A673 (cell line): ENCODE measurements around the gene ANKRD18B.
"Not testable (repeated sequence)": the region's sequence is repeated elsewhere in the genome, so short reads cannot be mapped to it uniquely, and the experiment has no call there.

Experiments used
- EZH2 ChIP-seq: fragments of 200-600 bp; sonication (generic); IDR thresholded peaks from 2 replicates; pipeline ENCODE4 v1.6.1; 2017; ENCODE audit warnings: borderline replicate concordance, low read depth, mild to moderate bottlenecking, mixed read lengths, antibody characterized with exemption, low read length; ENCODE audit not compliant: poor library complexity, severe bottlenecking
- TF ChIP-seq, protein P1 (sequence below): fragments of 300-800, 200-600 bp; sonication (generic); conservative IDR thresholded peaks from 2 replicates; pipeline ENCODE4 v1.5.1; 2017; ENCODE audit warnings: low read depth, mild to moderate bottlenecking, antibody characterized with exemption, low read length, moderate library complexity, mixed read lengths

DNA sequence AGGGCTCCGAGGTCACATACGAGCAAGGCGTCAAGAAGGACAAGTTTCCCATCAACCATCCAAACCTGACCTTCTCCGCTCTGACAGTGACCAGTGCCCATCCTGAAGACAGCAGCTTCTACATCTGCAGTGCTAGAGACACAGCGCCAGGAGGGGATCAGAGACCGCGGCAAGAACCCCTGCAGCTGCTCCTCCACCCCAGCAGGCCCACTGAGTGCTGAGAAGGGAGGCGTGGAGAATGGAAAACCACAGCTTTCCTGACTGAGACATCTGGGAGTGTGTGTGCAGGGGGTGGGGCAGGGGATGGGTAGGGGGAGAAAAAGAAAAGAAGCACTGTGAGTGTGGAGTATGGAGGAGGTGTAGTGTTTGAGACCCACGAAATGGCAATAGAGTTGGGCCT, 94.3 kb downstream of the ANKRD18B start:
- TF ChIP-seq, protein P1, sequence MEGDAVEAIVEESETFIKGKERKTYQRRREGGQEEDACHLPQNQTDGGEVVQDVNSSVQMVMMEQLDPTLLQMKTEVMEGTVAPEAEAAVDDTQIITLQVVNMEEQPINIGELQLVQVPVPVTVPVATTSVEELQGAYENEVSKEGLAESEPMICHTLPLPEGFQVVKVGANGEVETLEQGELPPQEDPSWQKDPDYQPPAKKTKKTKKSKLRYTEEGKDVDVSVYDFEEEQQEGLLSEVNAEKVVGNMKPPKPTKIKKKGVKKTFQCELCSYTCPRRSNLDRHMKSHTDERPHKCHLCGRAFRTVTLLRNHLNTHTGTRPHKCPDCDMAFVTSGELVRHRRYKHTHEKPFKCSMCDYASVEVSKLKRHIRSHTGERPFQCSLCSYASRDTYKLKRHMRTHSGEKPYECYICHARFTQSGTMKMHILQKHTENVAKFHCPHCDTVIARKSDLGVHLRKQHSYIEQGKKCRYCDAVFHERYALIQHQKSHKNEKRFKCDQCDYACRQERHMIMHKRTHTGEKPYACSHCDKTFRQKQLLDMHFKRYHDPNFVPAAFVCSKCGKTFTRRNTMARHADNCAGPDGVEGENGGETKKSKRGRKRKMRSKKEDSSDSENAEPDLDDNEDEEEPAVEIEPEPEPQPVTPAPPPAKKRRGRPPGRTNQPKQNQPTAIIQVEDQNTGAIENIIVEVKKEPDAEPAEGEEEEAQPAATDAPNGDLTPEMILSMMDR = not testable (repeated sequence)
- not testable (repeated sequence) for TF ChIP-seq EZH2
